Measurements from ENCODE around the gene CALR3.
"Not testable (repeated sequence)": the region's sequence is repeated elsewhere in the genome, so short reads cannot be mapped to it uniquely, and the experiment has no call there.

Gene CALR3

GRCh38 chr19:16457195-16457953, 38.6 kb downstream of the CALR3 start:
- DNase-seq = no peak

- no peak for DNase-seq
These were observed 39.2 kb downstream of the CALR3 start for GRCh38 chr19:16456652-16457194.

GRCh38 chr19:16455489-16455888, 40.5 kb downstream of the CALR3 start:
- no peak for DNase-seq

- DNase-seq = no peak
These were observed 41.5 kb downstream of the CALR3 start for GRCh38 chr19:16454351-16454918.

GRCh38 chr19:16452325-16452724, 43.6 kb downstream of the CALR3 start:
- no peak for DNase-seq

GRCh38 chr19:16449330-16449961, 46.5 kb downstream of the CALR3 start:
- DNase-seq = no peak

- DNase-seq = not testable (repeated sequence)
These were observed 47.1 kb downstream of the CALR3 start for GRCh38 chr19:16448872-16449271.

GRCh38 chr19:16446724-16447368, 49.1 kb downstream of the CALR3 start:
- DNase-seq = no peak

- no peak for DNase-seq
These were observed 49.8 kb downstream of the CALR3 start for GRCh38 chr19:16446108-16446723.

- no peak for DNase-seq
These were observed 50.5 kb downstream of the CALR3 start for GRCh38 chr19:16445238-16446107.

GRCh38 chr19:16444269-16444600, 51.7 kb downstream of the CALR3 start:
- no peak for DNase-seq

GRCh38 chr19:16442386-16443276, 53.3 kb downstream of the CALR3 start:
- no peak for DNase-seq

- no peak for DNase-seq
These were observed 54.3 kb downstream of the CALR3 start for GRCh38 chr19:16441661-16442162.

- no peak for DNase-seq
These were observed 59.1 kb downstream of the CALR3 start for GRCh38 chr19:16436780-16437332.

GRCh38 chr19:16435999-16436650, 59.8 kb downstream of the CALR3 start:
- DNase-seq = no peak

- no peak for DNase-seq
These were observed 60.6 kb downstream of the CALR3 start for GRCh38 chr19:16435238-16435917.

- no peak for DNase-seq
These were observed 62.0 kb downstream of the CALR3 start for GRCh38 chr19:16433986-16434385.

GRCh38 chr19:16429759-16430091, 66.2 kb downstream of the CALR3 start:
- no peak for DNase-seq

GRCh38 chr19:16429066-16429758, 66.8 kb downstream of the CALR3 start:
- DNase-seq = no peak

Measured in NCI-H1048 (cell line).